Bronchial epithelial cell (primary cell): ENCODE data around the gene RNASEH1. TPM values are rescaled to one million over a fixed set of nuclear protein-coding genes. Genes with fewer than 3 reads are reported as not detected.

Experiments used
- DNase-seq: peaks from one replicate; pipeline ENCODE4 v3.0.0-alpha.2; 2010; ENCODE audit warnings: low read depth
- FAIRE-seq: peaks from 2 replicates; lab custom pipeline; 2011; peaks lifted over from hg19 to GRCh38; lab: Jason Lieb, UNC
- H3K27me3 ChIP-seq: 2 replicates; pipeline ENCODE4 v1.5.1; 2011; ENCODE audit warnings: low read length; ENCODE audit not compliant: control insufficient read depth, insufficient read depth
- H3K36me3 ChIP-seq: 2 replicates; pipeline ENCODE4 v1.5.1; 2011; ENCODE audit warnings: low read length; ENCODE audit not compliant: control insufficient read depth, insufficient read depth
- H3K4me3 ChIP-seq: 2 replicates; pipeline ENCODE4 v1.5.1; 2011; ENCODE audit warnings: mild to moderate bottlenecking, low read depth, low read length, control low read depth
- CTCF ChIP-seq: IDR thresholded peaks from 2 replicates; pipeline ENCODE4 v1.5.1; 2011; ENCODE audit warnings: mild to moderate bottlenecking, moderate library complexity, low read length, control low read depth, inconsistent platforms; ENCODE audit not compliant: insufficient read depth, severe bottlenecking
- total RNA-seq: library from RNA; depleted of rRNA; stranded (reverse); fragments of >200 nt; gene quantifications from 2 replicates; pipeline ENCODE4 v1.2.1, GENCODE V29; 2014

The RNASEH1 gene
- total RNA-seq, 1 donor from 2014 or later = 51.9 TPM

- FAIRE-seq (no peak), DNase-seq (no peak)
- H3K36me3 ChIP-seq = no peaks in the 10 kb centered on the region
- no peak overlapping the region for H3K4me3 ChIP-seq
- no peaks in the 10 kb centered on the region for H3K27me3 ChIP-seq
- no peak for TF ChIP-seq CTCF
Observed at GRCh38 chr2:3598197-3598910, 40.2 kb upstream of the RNASEH1 start.

- Histone ChIP-seq H3K4me3 (no peak overlapping the region), H3K36me3 (no peaks in the 10 kb centered on the region), H3K27me3 (no peaks in the 10 kb centered on the region)
- no peak for TF ChIP-seq CTCF
- FAIRE-seq (no peak), DNase-seq (no peak)
Observed at GRCh38 chr2:3597567-3597966, 39.4 kb upstream of the RNASEH1 start.

- no peak for FAIRE-seq
- H3K27me3 ChIP-seq = no peaks in the 10 kb centered on the region
Observed at GRCh38 chr2:3596901-3597417, 38.8 kb upstream of the RNASEH1 start.

GRCh38 chr2:3595985-3596384, 37.9 kb upstream of the RNASEH1 start:
- no peak for TF ChIP-seq CTCF
- no peak overlapping the region for H3K4me3 ChIP-seq
- H3K36me3 ChIP-seq = no peaks in the 10 kb centered on the region
- no peak for DNase-seq
- no peaks in the 10 kb centered on the region for H3K27me3 ChIP-seq
- no peak for FAIRE-seq

More at GRCh38 chr2:3596901-3597417, 38.8 kb upstream of the RNASEH1 start:
- DNase-seq = no peak
- no peak overlapping the region for H3K4me3 ChIP-seq
- H3K36me3 ChIP-seq = no peaks in the 10 kb centered on the region
- TF ChIP-seq CTCF = no peak

GRCh38 chr2:3595404-3595803, 37.3 kb upstream of the RNASEH1 start:
- no peak overlapping the region for H3K4me3 ChIP-seq
- DNase-seq (no peak), FAIRE-seq (no peak)
- H3K36me3 ChIP-seq = no peaks in the 10 kb centered on the region
- TF ChIP-seq CTCF = no peak
- no peaks in the 10 kb centered on the region for H3K27me3 ChIP-seq
